HepG2 (cell line): Measurements from ENCODE around the gene ADRM1. TPM values are rescaled to one million over a fixed set of nuclear protein-coding genes. Genes with fewer than 3 reads are reported as not detected.

Source experiments
- NBN ChIP-seq: fragments of 450-650 bp; conservative IDR thresholded peaks from 2 replicates; pipeline ENCODE4 v1.6.1; 2017
- ZIK1 ChIP-seq: sonication (generic); formaldehyde crosslinking; IDR thresholded peaks from 2 replicates; pipeline ENCODE4 v1.5.0; 2020; ENCODE audit warnings: mild to moderate bottlenecking, low read depth, missing genetic modification reagents, borderline replicate concordance
- ZNF317 ChIP-seq: sonication (generic); formaldehyde crosslinking; IDR thresholded peaks from 2 replicates; pipeline ENCODE4 v1.5.0; 2020; ENCODE audit warnings: mild to moderate bottlenecking, missing genetic modification reagents
- ZNF431 ChIP-seq: sonication (generic); formaldehyde crosslinking; IDR thresholded peaks from 2 replicates; pipeline ENCODE4 v1.9.0; 2022; ENCODE audit warnings: missing genetic modification reagents, low read depth, mild to moderate bottlenecking, borderline replicate concordance
- ZNF44 ChIP-seq: sonication (generic); formaldehyde crosslinking; IDR thresholded peaks from 2 replicates; pipeline ENCODE4 v1.5.1; 2020; ENCODE audit warnings: mild to moderate bottlenecking, missing genetic modification reagents
- ZNF484 ChIP-seq: sonication (generic); formaldehyde crosslinking; IDR thresholded peaks from 2 replicates; pipeline ENCODE4 v1.5.1; 2020; ENCODE audit warnings: mild to moderate bottlenecking, low read depth, missing genetic modification reagents, borderline replicate concordance
- polyA plus RNA-seq, 8 experiments: library from polyadenylated mRNA; depleted of rRNA in 3 of 8; stranded (reverse) in 7 of 8; unstranded in 1 of 8; fragments of >200 nt; fragmentation: Illumina TruSeq in 4 of 8; extraction: Trizol in 4 of 8; gene quantifications; 2 replicates each; pipeline versions ENCODE4 v1.2.1 to v1.2.3, GENCODE V29; 2011 to 2016; ENCODE audit warnings: low read depth in 4 of 8, missing spikeins in 1 of 8, mixed read lengths in 1 of 8; ENCODE audit not compliant: insufficient read depth in 1 of 8
- total RNA-seq, 5 experiments: library from RNA; depleted of rRNA; stranded (reverse); fragments of >200 nt; fragmentation: Illumina TruSeq; extraction: Trizol; gene quantifications; 2 replicates each; pipeline ENCODE4 v1.2.3, GENCODE V29; 2016; ENCODE audit warnings: low read depth in 1 of 5
- TF ChIP-seq, protein P1 (sequence below): fragments of 450-650 bp; IDR thresholded peaks from 2 replicates; pipeline ENCODE4 v1.6.1; 2017
- TF ChIP-seq, protein P2 (sequence below): sonication (generic); formaldehyde crosslinking; IDR thresholded peaks from 2 replicates; pipeline ENCODE4 v1.5.1; 2020; ENCODE audit warnings: mild to moderate bottlenecking, missing genetic modification reagents, moderate library complexity
- TF ChIP-seq, protein P3 (sequence below): sonication (generic); formaldehyde crosslinking; IDR thresholded peaks from 2 replicates; pipeline ENCODE4 v1.4.0; 2020; ENCODE audit warnings: missing genetic modification reagents, borderline replicate concordance
- TF ChIP-seq, protein P4 (sequence below), 2 experiments: fragments of 450-650 bp in 1 of 2; sonication (generic) in 1 of 2; formaldehyde crosslinking in 1 of 2; IDR thresholded peaks; 2 replicates each; pipeline versions ENCODE4 v1.6.1 to v1.8.0; 2016 to 2022; ENCODE audit warnings: antibody characterized with exemption in 1 of 2, mild to moderate bottlenecking in 1 of 2, missing genetic modification reagents in 1 of 2

The ADRM1 gene
- total and polyA plus RNA-seq, 2 of the 13 experiments (the other 11 are each of a cell fraction or from before 2014, with no cell fraction given), result 92.9 to 154 TPM

DNA sequence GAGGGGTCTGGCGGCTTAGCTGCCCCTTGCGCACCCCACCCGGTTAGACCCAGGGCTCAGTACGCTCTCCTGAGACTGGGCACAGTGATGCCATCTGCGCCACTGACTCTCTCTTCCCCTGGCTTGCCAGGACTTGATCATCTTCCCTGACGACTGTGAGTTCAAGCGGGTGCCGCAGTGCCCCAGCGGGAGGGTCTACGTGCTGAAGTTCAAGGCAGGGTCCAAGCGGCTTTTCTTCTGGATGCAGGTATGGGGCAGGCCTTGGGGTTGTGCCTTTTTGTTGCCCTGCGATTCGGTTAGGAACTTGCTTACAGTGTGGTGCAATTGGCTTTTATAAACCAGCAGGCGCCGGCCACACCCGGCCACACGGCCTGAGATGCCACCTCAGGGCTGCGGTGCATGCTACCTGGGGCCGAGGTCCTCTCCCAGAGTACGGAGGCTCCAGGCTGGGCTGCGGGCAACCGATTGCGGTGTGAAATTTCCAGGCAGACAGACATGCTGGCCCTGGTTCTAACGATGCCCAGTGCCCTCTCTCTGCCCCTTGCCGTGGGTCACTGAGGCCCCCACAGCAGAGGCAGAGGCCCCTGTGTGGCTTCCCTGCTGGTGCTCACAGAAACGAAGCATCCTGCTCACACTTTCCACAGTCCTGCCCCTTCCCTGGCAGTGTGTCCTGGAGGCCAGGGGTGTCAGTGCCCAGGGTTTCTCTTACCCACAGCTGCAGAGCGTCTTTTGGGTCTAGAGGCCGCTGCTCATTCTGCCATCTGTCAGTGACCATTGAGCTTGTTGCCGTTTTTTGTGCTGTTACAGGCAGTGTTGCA, 1.7 kb downstream of the ADRM1 start (continued):
- no peak for TF ChIP-seq ZIK1 (CRISPR knock-in tag)
- no peak for TF ChIP-seq ZNF317 (CRISPR knock-in tag)
- TF ChIP-seq NBN, result no peak
- TF ChIP-seq ZNF44 (CRISPR knock-in tag), result no peak
- TF ChIP-seq, protein P1, sequence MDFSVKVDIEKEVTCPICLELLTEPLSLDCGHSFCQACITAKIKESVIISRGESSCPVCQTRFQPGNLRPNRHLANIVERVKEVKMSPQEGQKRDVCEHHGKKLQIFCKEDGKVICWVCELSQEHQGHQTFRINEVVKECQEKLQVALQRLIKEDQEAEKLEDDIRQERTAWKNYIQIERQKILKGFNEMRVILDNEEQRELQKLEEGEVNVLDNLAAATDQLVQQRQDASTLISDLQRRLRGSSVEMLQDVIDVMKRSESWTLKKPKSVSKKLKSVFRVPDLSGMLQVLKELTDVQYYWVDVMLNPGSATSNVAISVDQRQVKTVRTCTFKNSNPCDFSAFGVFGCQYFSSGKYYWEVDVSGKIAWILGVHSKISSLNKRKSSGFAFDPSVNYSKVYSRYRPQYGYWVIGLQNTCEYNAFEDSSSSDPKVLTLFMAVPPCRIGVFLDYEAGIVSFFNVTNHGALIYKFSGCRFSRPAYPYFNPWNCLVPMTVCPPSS, result no peak
- no peak for TF ChIP-seq ZNF431 (CRISPR knock-in tag)
- TF ChIP-seq, protein P2, sequence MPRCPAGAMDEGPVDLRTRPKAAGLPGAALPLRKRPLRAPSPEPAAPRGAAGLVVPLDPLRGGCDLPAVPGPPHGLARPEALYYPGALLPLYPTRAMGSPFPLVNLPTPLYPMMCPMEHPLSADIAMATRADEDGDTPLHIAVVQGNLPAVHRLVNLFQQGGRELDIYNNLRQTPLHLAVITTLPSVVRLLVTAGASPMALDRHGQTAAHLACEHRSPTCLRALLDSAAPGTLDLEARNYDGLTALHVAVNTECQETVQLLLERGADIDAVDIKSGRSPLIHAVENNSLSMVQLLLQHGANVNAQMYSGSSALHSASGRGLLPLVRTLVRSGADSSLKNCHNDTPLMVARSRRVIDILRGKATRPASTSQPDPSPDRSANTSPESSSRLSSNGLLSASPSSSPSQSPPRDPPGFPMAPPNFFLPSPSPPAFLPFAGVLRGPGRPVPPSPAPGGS (CRISPR knock-in tag), result no peak
- TF ChIP-seq, protein P3, sequence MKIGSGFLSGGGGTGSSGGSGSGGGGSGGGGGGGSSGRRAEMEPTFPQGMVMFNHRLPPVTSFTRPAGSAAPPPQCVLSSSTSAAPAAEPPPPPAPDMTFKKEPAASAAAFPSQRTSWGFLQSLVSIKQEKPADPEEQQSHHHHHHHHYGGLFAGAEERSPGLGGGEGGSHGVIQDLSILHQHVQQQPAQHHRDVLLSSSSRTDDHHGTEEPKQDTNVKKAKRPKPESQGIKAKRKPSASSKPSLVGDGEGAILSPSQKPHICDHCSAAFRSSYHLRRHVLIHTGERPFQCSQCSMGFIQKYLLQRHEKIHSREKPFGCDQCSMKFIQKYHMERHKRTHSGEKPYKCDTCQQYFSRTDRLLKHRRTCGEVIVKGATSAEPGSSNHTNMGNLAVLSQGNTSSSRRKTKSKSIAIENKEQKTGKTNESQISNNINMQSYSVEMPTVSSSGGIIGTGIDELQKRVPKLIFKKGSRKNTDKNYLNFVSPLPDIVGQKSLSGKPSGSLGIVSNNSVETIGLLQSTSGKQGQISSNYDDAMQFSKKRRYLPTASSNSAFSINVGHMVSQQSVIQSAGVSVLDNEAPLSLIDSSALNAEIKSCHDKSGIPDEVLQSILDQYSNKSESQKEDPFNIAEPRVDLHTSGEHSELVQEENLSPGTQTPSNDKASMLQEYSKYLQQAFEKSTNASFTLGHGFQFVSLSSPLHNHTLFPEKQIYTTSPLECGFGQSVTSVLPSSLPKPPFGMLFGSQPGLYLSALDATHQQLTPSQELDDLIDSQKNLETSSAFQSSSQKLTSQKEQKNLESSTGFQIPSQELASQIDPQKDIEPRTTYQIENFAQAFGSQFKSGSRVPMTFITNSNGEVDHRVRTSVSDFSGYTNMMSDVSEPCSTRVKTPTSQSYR (CRISPR knock-in tag), result no peak
- no peak for TF ChIP-seq ZNF484 (CRISPR knock-in tag)
- TF ChIP-seq, protein P4, sequence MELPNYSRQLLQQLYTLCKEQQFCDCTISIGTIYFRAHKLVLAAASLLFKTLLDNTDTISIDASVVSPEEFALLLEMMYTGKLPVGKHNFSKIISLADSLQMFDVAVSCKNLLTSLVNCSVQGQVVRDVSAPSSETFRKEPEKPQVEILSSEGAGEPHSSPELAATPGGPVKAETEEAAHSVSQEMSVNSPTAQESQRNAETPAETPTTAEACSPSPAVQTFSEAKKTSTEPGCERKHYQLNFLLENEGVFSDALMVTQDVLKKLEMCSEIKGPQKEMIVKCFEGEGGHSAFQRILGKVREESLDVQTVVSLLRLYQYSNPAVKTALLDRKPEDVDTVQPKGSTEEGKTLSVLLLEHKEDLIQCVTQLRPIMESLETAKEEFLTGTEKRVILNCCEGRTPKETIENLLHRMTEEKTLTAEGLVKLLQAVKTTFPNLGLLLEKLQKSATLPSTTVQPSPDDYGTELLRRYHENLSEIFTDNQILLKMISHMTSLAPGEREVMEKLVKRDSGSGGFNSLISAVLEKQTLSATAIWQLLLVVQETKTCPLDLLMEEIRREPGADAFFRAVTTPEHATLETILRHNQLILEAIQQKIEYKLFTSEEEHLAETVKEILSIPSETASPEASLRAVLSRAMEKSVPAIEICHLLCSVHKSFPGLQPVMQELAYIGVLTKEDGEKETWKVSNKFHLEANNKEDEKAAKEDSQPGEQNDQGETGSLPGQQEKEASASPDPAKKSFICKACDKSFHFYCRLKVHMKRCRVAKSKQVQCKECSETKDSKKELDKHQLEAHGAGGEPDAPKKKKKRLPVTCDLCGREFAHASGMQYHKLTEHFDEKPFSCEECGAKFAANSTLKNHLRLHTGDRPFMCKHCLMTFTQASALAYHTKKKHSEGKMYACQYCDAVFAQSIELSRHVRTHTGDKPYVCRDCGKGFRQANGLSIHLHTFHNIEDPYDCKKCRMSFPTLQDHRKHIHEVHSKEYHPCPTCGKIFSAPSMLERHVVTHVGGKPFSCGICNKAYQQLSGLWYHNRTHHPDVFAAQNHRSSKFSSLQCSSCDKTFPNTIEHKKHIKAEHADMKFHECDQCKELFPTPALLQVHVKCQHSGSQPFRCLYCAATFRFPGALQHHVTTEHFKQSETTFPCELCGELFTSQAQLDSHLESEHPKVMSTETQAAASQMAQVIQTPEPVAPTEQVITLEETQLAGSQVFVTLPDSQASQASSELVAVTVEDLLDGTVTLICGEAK (IDR thresholded peaks at IDR 0.05), result no peak
- TF ChIP-seq, protein P4 (CRISPR knock-in tag; IDR thresholded peaks at IDR 0.05), result no peak; the same call in 1 of the 2 replicates
